Heart left ventricle (tissue), 16 donors: ENCODE measurements around the gene CHP2. TPM values are rescaled to one million over a fixed set of nuclear protein-coding genes. Genes with fewer than 3 reads are reported as not detected.
"Not testable (repeated sequence)": the region's sequence is repeated elsewhere in the genome, so short reads cannot be mapped to it uniquely, and the experiment has no call there.

Experiments
- ATAC-seq, 4 donors: fragments of 200-7000 bp; cut with Tn5 transposase; one replicate each; pipeline ENCODE4 v1.9.1; 2020 to 2022; ENCODE audit warnings: moderate library complexity in 4 of 4, mild to moderate bottlenecking in 3 of 4, moderate number of reproducible peaks in 1 of 4
- DNase-seq, 5 donors: peaks; one replicate each; pipeline ENCODE4 v3.0.0-alpha.2; 2020
- H3K27ac ChIP-seq, 12 donors: fragments of 200-600 bp; sonication (generic) in 4 of 12; one replicate each; pipeline versions ENCODE4 v1.5.0 to v1.8.0; 2016 to 2022; ENCODE audit warnings: mild to moderate bottlenecking in 2 of 12
- H3K27me3 ChIP-seq, 9 donors: fragments of 200-600 bp; sonication (generic) in 2 of 9; one replicate each; pipeline versions ENCODE4 v1.5.1 to v1.8.0; 2016 to 2022; ENCODE audit warnings: mild to moderate bottlenecking in 3 of 9
- H3K36me3 ChIP-seq, 9 donors: fragments of 200-600 bp; sonication (generic) in 2 of 9; one replicate each; pipeline versions ENCODE4 v1.5.0 to v1.8.0; 2018 to 2022; ENCODE audit warnings: mild to moderate bottlenecking in 2 of 9
- H3K4me1 ChIP-seq, 12 donors: fragments of 200-600 bp; sonication (generic) in 4 of 12; one replicate each; pipeline versions ENCODE4 v1.5.0 to v1.8.0; 2016 to 2022; ENCODE audit warnings: mild to moderate bottlenecking in 3 of 12
- H3K4me3 ChIP-seq, 12 donors: fragments of 200-600 bp; sonication (generic) in 4 of 12; one replicate each; pipeline versions ENCODE4 v1.5.0 to v1.8.0; 2017 to 2022; ENCODE audit warnings: mild to moderate bottlenecking in 9 of 12, moderate library complexity in 4 of 12
- H3K9me3 ChIP-seq, 12 donors: fragments of 200-600 bp; sonication (generic) in 4 of 12; one replicate each; pipeline versions ENCODE4 v1.5.0 to v1.8.0; 2016 to 2022; ENCODE audit warnings: mild to moderate bottlenecking in 1 of 12
- CTCF ChIP-seq, 12 donors: fragments of 200-600 bp; sonication (generic) in 4 of 12; IDR thresholded peaks; one replicate each; pipeline versions ENCODE4 v1.5.0 to v1.8.0; 2018 to 2022; ENCODE audit warnings: antibody characterized with exemption in 12 of 12, mild to moderate bottlenecking in 5 of 12
- POLR2A ChIP-seq, 2 donors: fragments of 450-650 bp; IDR thresholded peaks; one replicate each; pipeline ENCODE4 v1.6.1; 2017; ENCODE audit warnings: antibody characterized with exemption in 2 of 2, mild to moderate bottlenecking in 2 of 2, moderate library complexity in 2 of 2
- WGBS, 4 donors: extraction: QIAGEN DNeasy Blood & Tissue Kit in 2 of 4; methylation state at CpG; one replicate each; pipeline versions ENCODE4 v1.1.5 to v1.1.7; 2013 to 2018; 5-methylcytosine and 5-hydroxymethylcytosine counted together
- intact Hi-C, 10 donors: fragments of 100-400 bp; cut with DNase I; formaldehyde crosslinking; loops; one replicate each; pipeline versions ENCODE4 v1.11.1 to v1.14.2; 2022
- polyA plus RNA-seq, 2 donors: library from polyadenylated mRNA; stranded (reverse); fragments of 200-250 nt; gene quantifications; one replicate each; pipeline ENCODE4 v1.2.3, GENCODE V29; 2013
- total RNA-seq, 9 donors: library from RNA; depleted of rRNA in 2 of 9; stranded (reverse); fragments of >200 nt in 2 of 9; fragmentation: NEBNext Ultra II Directional in 3 of 9; extraction: Animal tissue kit (Norgen Biotek cat#: 25700) in 3 of 9; gene quantifications; one replicate each; pipeline versions ENCODE4 v1.1.0 to v1.2.4, GENCODE V29; 2016 to 2023
- donor health status: ischemic (EF 13 %, LVEDD 7.1; RV severe dilation, severe dysfunction).
- donor health status: healthy with polysubstance abuse.
- donor health status: DM: no; HTN: yes; CAD: no.
- donor health status: DM: no; HTN: no; CAD: no.
- donor health status: ischemic (EF 25% LVEDD 6.9; RV normal size, moderate dysfunction).
- donor health status: ischemic (EF 25% LVEDD 5.7; RV mildly dilated, moderate dysfunction).
- donor health status: healthy.
- donor health status: DM: yes; HTN: yes; CAD: no.
- donor health status: ischemic (EF 35%, LVEDD 5.7; RV mildly dilated, moderate dysfunction).
- donor health status: nonischemic (EF 11% LVEDD 7.7; RV severe dilation, severe dysfunction).
- donor health status: DM: yes; HTN: yes; CAD: no.
- donor health status: PGD.
- donor health status: ischemic (EF 29% LVEDD 5.4; RV normal size, mild dysfunction).
- donor health status: nonischemic (EF 23%, LVEDD 6.1; RV moderate dilation, normal function).

The CHP2 gene
- total and polyA plus RNA-seq, 11 donors: 0.08 TPM; not detected in 10

DNA sequence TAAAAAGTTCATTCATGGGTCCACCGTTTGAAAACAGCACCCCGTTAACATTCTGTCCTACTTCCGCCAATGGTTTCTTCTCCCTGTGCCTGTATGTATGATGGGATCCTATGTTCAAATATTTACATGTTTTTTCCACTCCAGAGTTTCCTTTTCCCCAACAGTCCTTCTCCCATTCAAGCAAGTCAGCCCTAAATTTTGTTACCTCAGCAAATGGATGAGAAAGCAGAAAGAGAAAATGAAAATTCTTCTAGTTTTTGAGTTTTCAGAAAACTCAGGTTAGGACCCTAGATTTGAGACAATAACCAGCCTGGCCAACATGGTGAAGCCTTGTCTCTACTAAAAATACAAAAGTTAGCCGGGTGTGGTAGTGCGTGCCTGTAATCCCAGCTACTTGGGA is 38.3 kb upstream of the CHP2 start:
- ATAC-seq: no peak
- Histone ChIP-seq H3K36me3 (no peaks in the 10 kb centered on the region), H3K9me3 (no peaks in the 10 kb centered on the region), H3K4me3 (no peak overlapping the region), H3K27ac (no peak overlapping the region), H3K4me1 (peaks cover 0 to 5% (median 0%) of the 10 kb centered on the region in 12 donors), H3K27me3 (peaks cover 7 to 53% (median 22%) of the 10 kb centered on the region in 9 donors)
- TF ChIP-seq POLR2A (IDR thresholded peaks at IDR 0.05): no peak
- whole genome bisulfite sequencing, 4 donors: 80 to 86% (median 82%) methylated on average over 5 of the region's 5 CpGs
- no peak for DNase-seq
- intact Hi-C loops: no loop called here

DNA sequence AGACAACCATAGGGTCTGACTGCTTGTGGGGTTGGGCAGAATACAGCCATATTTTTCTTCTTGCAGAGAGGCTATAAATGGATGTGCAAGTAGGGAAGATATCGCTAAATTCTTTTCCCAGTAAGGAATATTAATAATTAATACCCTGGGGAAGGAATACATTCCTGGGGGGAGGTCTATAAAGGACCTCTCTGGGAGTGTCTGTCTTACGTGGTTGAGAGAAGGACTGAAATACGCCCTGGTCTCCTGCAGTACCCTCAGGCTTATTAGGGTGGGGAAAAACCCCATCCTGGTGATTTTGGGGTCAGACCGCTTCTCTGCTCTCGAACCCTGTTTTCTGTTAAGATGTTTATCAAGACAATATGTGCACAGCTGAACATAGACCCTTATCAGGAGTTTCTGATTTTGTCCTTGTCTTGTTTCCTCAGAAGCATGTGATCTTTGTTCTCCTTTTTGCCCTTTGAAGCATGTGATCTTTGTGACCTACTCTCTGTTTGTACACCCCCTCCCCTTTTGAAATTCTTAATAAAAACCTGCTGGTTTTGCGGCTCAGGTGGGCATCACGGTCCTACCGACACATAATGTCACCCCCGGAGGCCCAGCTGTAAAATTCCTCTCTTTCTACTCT is 32.1 kb upstream of the CHP2 start:
- ATAC-seq, H3K4me1 ChIP-seq, H3K36me3 ChIP-seq, H3K27ac ChIP-seq, H3K4me3 ChIP-seq, intact Hi-C loops, DNase-seq: not testable (repeated sequence)
- WGBS, 4 donors: 73 to 82% (median 77%) methylated on average over 9 of the region's 9 CpGs
- Histone ChIP-seq H3K9me3 (peaks cover 0 to 17% (median 8%) of the 10 kb centered on the region in 12 donors), H3K27me3 (peaks cover 0 to 11% (median 0%) of the 10 kb centered on the region in 9 donors)

- ATAC-seq: no peak
- 77 to 80% (median 80%) methylated on average over 8 of the region's 8 CpGs for WGBS, 4 donors
- TF ChIP-seq POLR2A (IDR thresholded peaks at IDR 0.05) (no peak), CTCF (IDR thresholded peaks at IDR 0.05) (no peak)
- peaks cover 0 to 11% (median 2%) of the 10 kb centered on the region in 9 donors for H3K27me3 ChIP-seq
- no peak overlapping the region for H3K4me3 ChIP-seq
- H3K27ac ChIP-seq: no peak overlapping the region
- DNase-seq: no peak
- no peaks in the 10 kb centered on the region for H3K36me3 ChIP-seq
- peaks cover 0 to 4% (median 0%) of the 10 kb centered on the region in 12 donors for H3K4me1 ChIP-seq
- H3K9me3 ChIP-seq: peaks cover 0 to 17% (median 8%) of the 10 kb centered on the region in 12 donors
- intact Hi-C loops: no loop called here
These were observed 30.6 kb upstream of the CHP2 start for GRCh38 chr16:23724096-23724784.

- Histone ChIP-seq H3K9me3 (peaks cover 0 to 17% (median 8%) of the 10 kb centered on the region in 12 donors), H3K27ac (no peak overlapping the region), H3K27me3 (peaks cover 0 to 11% (median 0%) of the 10 kb centered on the region in 9 donors), H3K4me3 (no peak overlapping the region), H3K36me3 (no peaks in the 10 kb centered on the region), H3K4me1 (peaks cover 0 to 4% (median 0%) of the 10 kb centered on the region in 12 donors)
- no peak for ATAC-seq
- 60 to 68% (median 66%) methylated on average over 3 of the region's 3 CpGs for whole genome bisulfite sequencing, 4 donors
- TF ChIP-seq POLR2A (IDR thresholded peaks at IDR 0.05) (no peak), CTCF (IDR thresholded peaks at IDR 0.05) (no peak)
- no peak for DNase-seq
- intact Hi-C loops: no loop called here
These were observed 30.1 kb upstream of the CHP2 start for GRCh38 chr16:23724785-23725131.

GRCh38 chr16:23726710-23727109 is 28.1 kb upstream of the CHP2 start:
- H3K4me1 ChIP-seq: peaks cover 0 to 4% (median 0%) of the 10 kb centered on the region in 12 donors
- peaks cover 0 to 17% (median 8%) of the 10 kb centered on the region in 12 donors for H3K9me3 ChIP-seq
- TF ChIP-seq POLR2A (IDR thresholded peaks at IDR 0.05) (no peak), CTCF (IDR thresholded peaks at IDR 0.05) (no peak)
- no peak for ATAC-seq
- no peak overlapping the region for H3K4me3 ChIP-seq
- no peaks in the 10 kb centered on the region for H3K36me3 ChIP-seq
- H3K27me3 ChIP-seq: peaks cover 0 to 7% (median 0%) of the 10 kb centered on the region in 9 donors
- DNase-seq: no peak
- intact Hi-C loops: no loop called here
- 74 to 81% (median 75%) methylated on average over 3 of the region's 3 CpGs for WGBS, 4 donors
- H3K27ac ChIP-seq: no peak overlapping the region
